ENCODE data around the gene STIP1. TPM values are rescaled to one million over a fixed set of nuclear protein-coding genes. Genes with fewer than 3 reads are reported as not detected.

The STIP1 gene
- total and polyA plus RNA-seq, 10 of the 15 experiments (the other 5 are each of a cell fraction or from before 2014, with no cell fraction given): 25.2 to 291 (median 191) TPM

GRCh38 chr11:64240435-64241240, 54.7 kb downstream of the STIP1 start, which contains the start of gene FKBP2 (continued):
- 0 out of 2 replicates have a peak, but pooled peaks have one; percentile 32 for TF ChIP-seq IRF4 (IDR thresholded peaks at IDR 0.05; ENCODE audit: low read depth, low read length)
- TF ChIP-seq POLR2AphosphoS5 (IDR thresholded peaks at IDR 0.05; ENCODE audit: low read length): peak; percentile 95
- TF ChIP-seq, protein P1, sequence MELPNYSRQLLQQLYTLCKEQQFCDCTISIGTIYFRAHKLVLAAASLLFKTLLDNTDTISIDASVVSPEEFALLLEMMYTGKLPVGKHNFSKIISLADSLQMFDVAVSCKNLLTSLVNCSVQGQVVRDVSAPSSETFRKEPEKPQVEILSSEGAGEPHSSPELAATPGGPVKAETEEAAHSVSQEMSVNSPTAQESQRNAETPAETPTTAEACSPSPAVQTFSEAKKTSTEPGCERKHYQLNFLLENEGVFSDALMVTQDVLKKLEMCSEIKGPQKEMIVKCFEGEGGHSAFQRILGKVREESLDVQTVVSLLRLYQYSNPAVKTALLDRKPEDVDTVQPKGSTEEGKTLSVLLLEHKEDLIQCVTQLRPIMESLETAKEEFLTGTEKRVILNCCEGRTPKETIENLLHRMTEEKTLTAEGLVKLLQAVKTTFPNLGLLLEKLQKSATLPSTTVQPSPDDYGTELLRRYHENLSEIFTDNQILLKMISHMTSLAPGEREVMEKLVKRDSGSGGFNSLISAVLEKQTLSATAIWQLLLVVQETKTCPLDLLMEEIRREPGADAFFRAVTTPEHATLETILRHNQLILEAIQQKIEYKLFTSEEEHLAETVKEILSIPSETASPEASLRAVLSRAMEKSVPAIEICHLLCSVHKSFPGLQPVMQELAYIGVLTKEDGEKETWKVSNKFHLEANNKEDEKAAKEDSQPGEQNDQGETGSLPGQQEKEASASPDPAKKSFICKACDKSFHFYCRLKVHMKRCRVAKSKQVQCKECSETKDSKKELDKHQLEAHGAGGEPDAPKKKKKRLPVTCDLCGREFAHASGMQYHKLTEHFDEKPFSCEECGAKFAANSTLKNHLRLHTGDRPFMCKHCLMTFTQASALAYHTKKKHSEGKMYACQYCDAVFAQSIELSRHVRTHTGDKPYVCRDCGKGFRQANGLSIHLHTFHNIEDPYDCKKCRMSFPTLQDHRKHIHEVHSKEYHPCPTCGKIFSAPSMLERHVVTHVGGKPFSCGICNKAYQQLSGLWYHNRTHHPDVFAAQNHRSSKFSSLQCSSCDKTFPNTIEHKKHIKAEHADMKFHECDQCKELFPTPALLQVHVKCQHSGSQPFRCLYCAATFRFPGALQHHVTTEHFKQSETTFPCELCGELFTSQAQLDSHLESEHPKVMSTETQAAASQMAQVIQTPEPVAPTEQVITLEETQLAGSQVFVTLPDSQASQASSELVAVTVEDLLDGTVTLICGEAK (IDR thresholded peaks at IDR 0.05; ENCODE audit: borderline replicate concordance): peak; percentile 92
- peak; percentile 72 for TF ChIP-seq SMARCA5 (IDR thresholded peaks at IDR 0.05)
- TF ChIP-seq NRF1 (conservative IDR thresholded peaks at IDR 0.05; ENCODE audit: low read depth, low read length): peak; percentile 74
- TF ChIP-seq BHLHE40 (IDR thresholded peaks at IDR 0.05; ENCODE audit: borderline replicate concordance in 1 of 2, low read depth in 2 of 2, low read length in 1 of 2): peak; percentile 96 to 99
- TF ChIP-seq SPI1 (IDR thresholded peaks at IDR 0.05; ENCODE audit: borderline replicate concordance, insufficient read depth, low read depth, low read length): 0 out of 2 replicates have a peak, but pooled peaks have one; percentile 5
- peak; percentile 55; the same call in 1 of the 2 replicates for TF ChIP-seq PAX5 (IDR thresholded peaks at IDR 0.05; ENCODE audit: borderline replicate concordance, low read depth, low read length)
- 0 out of 2 replicates have a peak, but pooled peaks have one; percentile 8 for TF ChIP-seq NBN (IDR thresholded peaks at IDR 0.05)

Measured in GM12878 (cell line).